Calu3 (cell line): Measurements from ENCODE around the gene COL5A1. TPM values are rescaled to one million over a fixed set of nuclear protein-coding genes. Genes with fewer than 3 reads are reported as not detected.
"Not testable (repeated sequence)": the region's sequence is repeated elsewhere in the genome, so short reads cannot be mapped to it uniquely, and the experiment has no call there.

ENCODE experiments used
- BruUV-seq: library from RNA; stranded (reverse); fragments of 400-500 nt; replicated peaks from 2 replicates; lab custom pipeline; 2021; lab: Mats Ljungman, UMichigan
- CTCF ChIA-PET: fragments of 300-600 bp; sonication (Branson Sonifier 250); formaldehyde crosslinking; loops from one replicate; lab custom pipeline; 2022; ENCODE audit warnings: antibody characterized with exemption; lab: Charles Lee
- DNase-seq: peaks from one replicate; pipeline ENCODE4 v3.0.0; 2022
- H3K27ac Mint-ChIP-seq: one replicate; pipeline ENCODE4 v1.8.0; 2022; ENCODE audit warnings: mixed read lengths; ENCODE audit not compliant: unreplicated experiment
- H3K27me3 Mint-ChIP-seq: one replicate; pipeline ENCODE4 v1.8.0; 2022; ENCODE audit warnings: mixed read lengths; ENCODE audit not compliant: unreplicated experiment
- H3K36me3 Mint-ChIP-seq: one replicate; pipeline ENCODE4 v1.8.0; 2022; ENCODE audit warnings: mild to moderate bottlenecking, moderate library complexity, mixed read lengths; ENCODE audit not compliant: insufficient read depth, unreplicated experiment
- H3K4me1 Mint-ChIP-seq: one replicate; pipeline ENCODE4 v1.8.0; 2022; ENCODE audit warnings: mild to moderate bottlenecking, low read depth, mixed read lengths; ENCODE audit not compliant: unreplicated experiment
- H3K4me3 Mint-ChIP-seq: one replicate; pipeline ENCODE4 v1.8.0; 2022; ENCODE audit warnings: mild to moderate bottlenecking, low read depth, moderate library complexity, mixed read lengths; ENCODE audit not compliant: unreplicated experiment
- H3K9me3 Mint-ChIP-seq: one replicate; pipeline ENCODE4 v1.8.0; 2022; ENCODE audit warnings: low read depth, mixed read lengths; ENCODE audit not compliant: unreplicated experiment
- intact Hi-C: fragments of 100-400 bp; cut with micrococcal nuclease; formaldehyde crosslinking; loops from one replicate; pipeline ENCODE4 v1.10.0; 2022; ENCODE audit not compliant: unreplicated experiment
- total RNA-seq: library from RNA; stranded (reverse); gene quantifications from 2 replicates; pipeline ENCODE4 v1.2.3, GENCODE V29; 2022
- TF ChIP-seq, protein P1 (sequence below): fragments of 200-600 bp; IDR thresholded peaks from one replicate; pipeline ENCODE4 v1.8.0; 2022; ENCODE audit warnings: antibody characterized with exemption; ENCODE audit not compliant: unreplicated experiment

COL5A1 gene
- total RNA-seq, 1 experiment from 2014 or later = not detected

DNA sequence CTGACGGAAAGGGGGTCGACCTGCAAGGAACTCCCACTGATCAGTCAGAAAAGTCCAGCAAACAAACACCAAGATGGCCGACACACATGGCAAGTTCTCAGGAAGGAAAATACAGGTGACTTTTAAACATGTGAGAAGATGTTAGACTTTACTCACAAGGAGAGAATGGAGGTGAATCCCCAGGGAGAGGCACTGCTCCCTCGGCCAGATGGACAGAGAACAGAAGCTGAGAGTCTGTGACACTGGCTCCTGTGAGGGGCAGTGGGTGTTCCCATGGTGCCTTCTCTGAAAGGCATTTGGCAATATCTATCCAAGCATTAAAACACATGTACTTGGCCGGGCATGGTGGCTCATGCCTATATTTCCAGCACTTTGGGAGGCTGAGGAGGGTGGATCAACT lies 22.8 kb downstream of the COL5A1 start:
- Mint-ChIP-seq H3K4me1 (no peaks in the 10 kb centered on the region), H3K36me3 (peaks cover 6% of the 10 kb centered on the region), H3K9me3 (peaks cover 3% of the 10 kb centered on the region), H3K4me3 (no peak overlapping the region), H3K27ac (no peak overlapping the region), H3K27me3 (peaks cover 17% of the 10 kb centered on the region)
- DNase-seq = no peak
- TF ChIP-seq, protein P1, sequence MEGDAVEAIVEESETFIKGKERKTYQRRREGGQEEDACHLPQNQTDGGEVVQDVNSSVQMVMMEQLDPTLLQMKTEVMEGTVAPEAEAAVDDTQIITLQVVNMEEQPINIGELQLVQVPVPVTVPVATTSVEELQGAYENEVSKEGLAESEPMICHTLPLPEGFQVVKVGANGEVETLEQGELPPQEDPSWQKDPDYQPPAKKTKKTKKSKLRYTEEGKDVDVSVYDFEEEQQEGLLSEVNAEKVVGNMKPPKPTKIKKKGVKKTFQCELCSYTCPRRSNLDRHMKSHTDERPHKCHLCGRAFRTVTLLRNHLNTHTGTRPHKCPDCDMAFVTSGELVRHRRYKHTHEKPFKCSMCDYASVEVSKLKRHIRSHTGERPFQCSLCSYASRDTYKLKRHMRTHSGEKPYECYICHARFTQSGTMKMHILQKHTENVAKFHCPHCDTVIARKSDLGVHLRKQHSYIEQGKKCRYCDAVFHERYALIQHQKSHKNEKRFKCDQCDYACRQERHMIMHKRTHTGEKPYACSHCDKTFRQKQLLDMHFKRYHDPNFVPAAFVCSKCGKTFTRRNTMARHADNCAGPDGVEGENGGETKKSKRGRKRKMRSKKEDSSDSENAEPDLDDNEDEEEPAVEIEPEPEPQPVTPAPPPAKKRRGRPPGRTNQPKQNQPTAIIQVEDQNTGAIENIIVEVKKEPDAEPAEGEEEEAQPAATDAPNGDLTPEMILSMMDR = no peak
- intact Hi-C loops = no loop called here
- CTCF ChIA-PET = no interaction called here
- no TSS peak for BruUV-seq

DNA sequence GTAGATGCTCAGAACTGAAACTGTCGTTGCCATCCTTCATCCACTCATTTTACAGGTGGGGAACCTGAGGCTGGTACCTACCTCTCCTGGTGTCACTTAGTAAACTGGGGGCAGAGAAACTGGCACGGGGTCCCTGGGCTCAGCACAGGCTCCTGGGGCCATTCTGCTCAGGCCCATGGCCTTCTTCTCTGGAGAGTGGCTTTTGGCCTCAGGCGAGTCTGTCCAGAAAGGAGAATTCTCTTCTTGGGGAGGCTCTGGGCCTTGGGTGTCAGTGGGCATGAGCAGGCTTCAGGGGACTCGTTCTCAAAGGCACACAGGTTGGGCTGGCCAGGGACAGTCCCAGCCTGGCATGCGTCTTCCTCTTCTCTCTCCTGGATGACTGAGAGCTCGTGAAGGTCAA lies 24.6 kb downstream of the COL5A1 start:
- Mint-ChIP-seq H3K27me3 (peaks cover 21% of the 10 kb centered on the region), H3K36me3 (no peaks in the 10 kb centered on the region), H3K4me1 (no peaks in the 10 kb centered on the region), H3K4me3 (no peak overlapping the region), H3K9me3 (peaks cover 3% of the 10 kb centered on the region), H3K27ac (no peak overlapping the region)
- no TSS peak for BruUV-seq
- TF ChIP-seq, protein P1 = no peak
- intact Hi-C loops = no loop called here
- CTCF ChIA-PET = no interaction called here
- DNase-seq = no peak

- no TSS peak for BruUV-seq
- no peak for DNase-seq
- Mint-ChIP-seq H3K36me3 (no peaks in the 10 kb centered on the region), H3K4me3 (no peak overlapping the region), H3K4me1 (no peaks in the 10 kb centered on the region), H3K9me3 (peaks cover 3% of the 10 kb centered on the region), H3K27ac (no peak overlapping the region), H3K27me3 (peaks cover 21% of the 10 kb centered on the region)
- CTCF ChIA-PET = no interaction called here
- intact Hi-C loops = no loop called here
- TF ChIP-seq, protein P1 = no peak
Observed at GRCh38 chr9:134666831-134667230, 25.2 kb downstream of the COL5A1 start.

DNA sequence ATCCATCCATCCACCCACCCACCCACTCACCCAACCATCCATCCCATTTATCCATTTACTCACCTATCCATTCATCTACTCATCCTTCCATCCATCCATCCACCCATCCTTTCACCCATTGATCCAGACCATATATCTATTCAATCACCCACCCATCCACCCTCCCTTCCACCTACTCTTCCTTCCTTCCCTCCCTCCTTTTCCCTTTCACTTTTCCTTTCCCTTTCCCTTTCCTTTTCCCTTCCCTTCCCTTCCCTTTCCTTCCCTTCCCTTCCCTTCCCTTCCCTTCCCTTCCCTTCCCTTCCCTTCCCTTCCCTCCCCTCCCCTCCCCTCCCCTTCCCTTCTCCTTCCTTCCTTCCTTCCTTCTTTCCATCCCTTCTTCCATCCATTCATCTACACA lies 27.4 kb downstream of the COL5A1 start:
- H3K4me3 Mint-ChIP-seq, BruUV-seq, H3K27ac Mint-ChIP-seq, H3K36me3 Mint-ChIP-seq, DNase-seq, CTCF ChIA-PET, H3K4me1 Mint-ChIP-seq, H3K9me3 Mint-ChIP-seq, intact Hi-C loops: not testable (repeated sequence)
- peaks cover 21% of the 10 kb centered on the region for H3K27me3 Mint-ChIP-seq

- Mint-ChIP-seq H3K4me1 (no peaks in the 10 kb centered on the region), H3K36me3 (no peaks in the 10 kb centered on the region), H3K27ac (no peak overlapping the region), H3K4me3 (no peak overlapping the region), H3K9me3 (peaks cover 9% of the 10 kb centered on the region), H3K27me3 (peaks cover 21% of the 10 kb centered on the region)
- intact Hi-C loops = no loop called here
- no TSS peak for BruUV-seq
- TF ChIP-seq, protein P1 = no peak
- DNase-seq = no peak
- CTCF ChIA-PET = no interaction called here
Observed at GRCh38 chr9:134669399-134669955, 27.9 kb downstream of the COL5A1 start.
